CD4-positive, alpha-beta T cell treated with Interleukin-21 for 1 hour (primary cell): ENCODE data around the gene AACS.

Experiments
- DNase-seq: peaks from one replicate; pipeline ENCODE4 v3.0.0-alpha.2; 2020

The AACS gene

GRCh38 chr12:125187780-125188741 is 122.8 kb downstream of the AACS start:
- DNase-seq: no peak

- no peak for DNase-seq
Measured at GRCh38 chr12:125189015-125189414, 123.8 kb downstream of the AACS start.

- DNase-seq: no peak
Measured at GRCh38 chr12:125189502-125189901, 124.3 kb downstream of the AACS start.

- DNase-seq: no peak
Measured at GRCh38 chr12:125191361-125192087, 126.3 kb downstream of the AACS start.

GRCh38 chr12:125192690-125193221 is 127.5 kb downstream of the AACS start:
- DNase-seq: no peak
